Neural cell (in vitro differentiated cells): ENCODE measurements around the gene MAML3. TPM values are rescaled to one million over a fixed set of nuclear protein-coding genes. Genes with fewer than 3 reads are reported as not detected.

Experiments used
- H2AFZ ChIP-seq: fragments of 200-600, 300-800 bp; sonication (generic), shearing (Covaris generic); 2 replicates; pipeline ENCODE4 v1.6.0; 2014; ENCODE audit warnings: low read depth, mild to moderate bottlenecking, antibody characterized with exemption, low read length, moderate library complexity
- H3F3A ChIP-seq: fragments of 200-600 bp; shearing (Covaris generic); 2 replicates; pipeline ENCODE4 v1.6.1; 2016; ENCODE audit warnings: mild to moderate bottlenecking, moderate library complexity, mixed read lengths, antibody characterized with exemption, low read length; ENCODE audit not compliant: insufficient read depth, poor library complexity, severe bottlenecking
- H3K27ac ChIP-seq: fragments of 200-600, 300-800 bp; sonication (generic), shearing (Covaris generic); 2 replicates; pipeline ENCODE4 v1.5.1; 2014; ENCODE audit warnings: mild to moderate bottlenecking, low read length, moderate library complexity
- H3K27me3 ChIP-seq: fragments of 300-800, 200-600 bp; sonication (generic), shearing (Covaris generic); 2 replicates; pipeline ENCODE4 v1.6.0; 2014; ENCODE audit warnings: mild to moderate bottlenecking, low read depth, low read length, moderate library complexity; ENCODE audit not compliant: insufficient read depth
- H3K36me3 ChIP-seq: fragments of 300-800, 200-600 bp; sonication (generic), shearing (Covaris generic); 2 replicates; pipeline ENCODE4 v1.5.1; 2014; ENCODE audit warnings: mild to moderate bottlenecking, antibody characterized with exemption, low read length, moderate library complexity; ENCODE audit not compliant: insufficient read depth
- H3K4me2 ChIP-seq: fragments of 300-800, 200-600 bp; sonication (generic), shearing (Covaris generic); 2 replicates; pipeline ENCODE4 v1.6.0; 2014; ENCODE audit warnings: mild to moderate bottlenecking, low read length
- H3K4me3 ChIP-seq: fragments of 300-800, 200-600 bp; sonication (generic), shearing (Covaris generic); 2 replicates; pipeline ENCODE4 v1.5.1; 2014; ENCODE audit warnings: mild to moderate bottlenecking, low read length, moderate library complexity
- H3K79me2 ChIP-seq: fragments of 200-600 bp; shearing (Covaris generic); replicated peaks from 2 replicates; pipeline ENCODE4 v1.6.0; 2014; ENCODE audit warnings: mild to moderate bottlenecking, low read length, moderate library complexity; ENCODE audit not compliant: insufficient read depth
- H3K9ac ChIP-seq: fragments of 300-800, 200-600 bp; sonication (generic), shearing (Covaris generic); 2 replicates; pipeline ENCODE4 v1.6.1; 2016; ENCODE audit warnings: mild to moderate bottlenecking, low read length, mixed read lengths
- H3K9me2 ChIP-seq: fragments of 200-600 bp; shearing (Covaris generic); 2 replicates; pipeline ENCODE4 v1.6.1; 2016; ENCODE audit warnings: mild to moderate bottlenecking, low read length, mixed read lengths; ENCODE audit not compliant: insufficient read depth
- H3K9me3 ChIP-seq: fragments of 200-600, 300-800 bp; sonication (generic), shearing (Covaris generic); 2 replicates; pipeline ENCODE4 v1.6.1; 2016; ENCODE audit warnings: mild to moderate bottlenecking, mixed run types, low read length, moderate library complexity, mixed read lengths
- H4K20me1 ChIP-seq: fragments of 200-600 bp; shearing (Covaris generic); 2 replicates; pipeline ENCODE4 v1.6.1; 2016; ENCODE audit warnings: mild to moderate bottlenecking, mixed run types; ENCODE audit not compliant: insufficient read depth
- EP300 ChIP-seq: fragments of 450-650 bp; conservative IDR thresholded peaks from 2 replicates; pipeline ENCODE4 v1.6.1; 2014; ENCODE audit warnings: antibody characterized with exemption, mild to moderate bottlenecking, moderate library complexity; ENCODE audit not compliant: poor library complexity, severe bottlenecking
- EZH2 ChIP-seq: fragments of 200-600, 300-800 bp; shearing (Covaris generic), sonication (generic); IDR thresholded peaks from 2 replicates; pipeline ENCODE4 v1.6.1; 2014; ENCODE audit warnings: antibody characterized with exemption, low read length, borderline replicate concordance, mild to moderate bottlenecking; ENCODE audit not compliant: insufficient read depth, poor library complexity, severe bottlenecking
- MXI1 ChIP-seq: fragments of 450-650 bp; conservative IDR thresholded peaks from 2 replicates; pipeline ENCODE4 v1.6.1; 2014; ENCODE audit warnings: antibody characterized with exemption, mild to moderate bottlenecking; ENCODE audit not compliant: poor library complexity, severe bottlenecking
- POLR2AphosphoS5 ChIP-seq: IDR thresholded peaks from 2 replicates; pipeline ENCODE4 v1.6.1; 2012
- RAD21 ChIP-seq: fragments of 450-650 bp; conservative IDR thresholded peaks from 2 replicates; pipeline ENCODE4 v1.6.1; 2014; ENCODE audit warnings: antibody characterized with exemption, mild to moderate bottlenecking, moderate library complexity
- SMC3 ChIP-seq: fragments of 450-650 bp; conservative IDR thresholded peaks from 2 replicates; pipeline ENCODE4 v1.6.1; 2014; ENCODE audit warnings: antibody characterized with exemption, mild to moderate bottlenecking, moderate library complexity; ENCODE audit not compliant: poor library complexity
- TAF1 ChIP-seq: IDR thresholded peaks from 2 replicates; pipeline ENCODE4 v1.6.1; 2012; ENCODE audit warnings: low read depth
- polyA plus RNA-seq: library from polyadenylated mRNA; depleted of rRNA; stranded (reverse); fragments of >200 nt; gene quantifications from 2 replicates; pipeline ENCODE4 v1.2.3, GENCODE V29; 2014
- TF ChIP-seq, protein P1 (sequence below): IDR thresholded peaks from 2 replicates; pipeline ENCODE4 v1.6.1; 2012; ENCODE audit warnings: borderline replicate concordance
- TF ChIP-seq, protein P2 (sequence below): fragments of 450-650 bp; IDR thresholded peaks from 2 replicates; pipeline ENCODE4 v1.5.1; 2014; ENCODE audit warnings: antibody characterized with exemption, mild to moderate bottlenecking, moderate library complexity; ENCODE audit not compliant: poor library complexity, severe bottlenecking

The MAML3 gene
- polyA plus RNA-seq, 1 donor from 2014 or later, result 10.2 TPM

DNA sequence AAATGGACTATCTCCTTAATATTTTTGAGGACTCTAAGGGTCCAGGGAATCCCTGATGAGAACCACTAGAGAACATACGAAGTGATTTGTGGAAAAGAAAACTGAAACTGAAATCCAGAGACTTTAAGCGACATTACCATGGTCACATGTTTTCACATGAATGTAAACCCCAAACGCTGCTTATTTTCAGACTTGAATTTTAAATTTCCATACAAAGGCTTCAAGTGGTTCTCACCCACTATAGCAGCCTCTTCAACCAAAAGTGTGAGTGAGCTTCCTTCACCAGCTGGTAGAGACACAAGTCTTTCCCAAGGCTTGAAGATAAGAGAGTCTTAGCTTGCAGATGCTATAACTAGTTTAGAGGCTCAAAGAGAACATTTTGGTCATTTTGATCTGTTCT lies 255.7 kb downstream of the MAML3 start:
- Histone ChIP-seq H3K9ac (no peak overlapping the region), H3K9me3 (no peaks in the 10 kb centered on the region), H4K20me1 (no peaks in the 10 kb centered on the region), H3K4me3 (no peak overlapping the region), H3K27ac (no peak overlapping the region), H3K9me2 (no peaks in the 10 kb centered on the region), H3K27me3 (no peaks in the 10 kb centered on the region), H3F3A (peaks cover 5% of the 10 kb centered on the region), H2AFZ (no peak overlapping the region), H3K36me3 (no peaks in the 10 kb centered on the region), H3K4me2 (no peak overlapping the region), H3K79me2 (no peaks in the 10 kb centered on the region)
- TF ChIP-seq, protein P1, sequence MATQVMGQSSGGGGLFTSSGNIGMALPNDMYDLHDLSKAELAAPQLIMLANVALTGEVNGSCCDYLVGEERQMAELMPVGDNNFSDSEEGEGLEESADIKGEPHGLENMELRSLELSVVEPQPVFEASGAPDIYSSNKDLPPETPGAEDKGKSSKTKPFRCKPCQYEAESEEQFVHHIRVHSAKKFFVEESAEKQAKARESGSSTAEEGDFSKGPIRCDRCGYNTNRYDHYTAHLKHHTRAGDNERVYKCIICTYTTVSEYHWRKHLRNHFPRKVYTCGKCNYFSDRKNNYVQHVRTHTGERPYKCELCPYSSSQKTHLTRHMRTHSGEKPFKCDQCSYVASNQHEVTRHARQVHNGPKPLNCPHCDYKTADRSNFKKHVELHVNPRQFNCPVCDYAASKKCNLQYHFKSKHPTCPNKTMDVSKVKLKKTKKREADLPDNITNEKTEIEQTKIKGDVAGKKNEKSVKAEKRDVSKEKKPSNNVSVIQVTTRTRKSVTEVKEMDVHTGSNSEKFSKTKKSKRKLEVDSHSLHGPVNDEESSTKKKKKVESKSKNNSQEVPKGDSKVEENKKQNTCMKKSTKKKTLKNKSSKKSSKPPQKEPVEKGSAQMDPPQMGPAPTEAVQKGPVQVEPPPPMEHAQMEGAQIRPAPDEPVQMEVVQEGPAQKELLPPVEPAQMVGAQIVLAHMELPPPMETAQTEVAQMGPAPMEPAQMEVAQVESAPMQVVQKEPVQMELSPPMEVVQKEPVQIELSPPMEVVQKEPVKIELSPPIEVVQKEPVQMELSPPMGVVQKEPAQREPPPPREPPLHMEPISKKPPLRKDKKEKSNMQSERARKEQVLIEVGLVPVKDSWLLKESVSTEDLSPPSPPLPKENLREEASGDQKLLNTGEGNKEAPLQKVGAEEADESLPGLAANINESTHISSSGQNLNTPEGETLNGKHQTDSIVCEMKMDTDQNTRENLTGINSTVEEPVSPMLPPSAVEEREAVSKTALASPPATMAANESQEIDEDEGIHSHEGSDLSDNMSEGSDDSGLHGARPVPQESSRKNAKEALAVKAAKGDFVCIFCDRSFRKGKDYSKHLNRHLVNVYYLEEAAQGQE, result no peak
- TF ChIP-seq EP300 (no peak), MXI1 (no peak), RAD21 (no peak), POLR2AphosphoS5 (no peak), TAF1 (no peak), SMC3 (no peak), EZH2 (no peak)
- TF ChIP-seq, protein P2, sequence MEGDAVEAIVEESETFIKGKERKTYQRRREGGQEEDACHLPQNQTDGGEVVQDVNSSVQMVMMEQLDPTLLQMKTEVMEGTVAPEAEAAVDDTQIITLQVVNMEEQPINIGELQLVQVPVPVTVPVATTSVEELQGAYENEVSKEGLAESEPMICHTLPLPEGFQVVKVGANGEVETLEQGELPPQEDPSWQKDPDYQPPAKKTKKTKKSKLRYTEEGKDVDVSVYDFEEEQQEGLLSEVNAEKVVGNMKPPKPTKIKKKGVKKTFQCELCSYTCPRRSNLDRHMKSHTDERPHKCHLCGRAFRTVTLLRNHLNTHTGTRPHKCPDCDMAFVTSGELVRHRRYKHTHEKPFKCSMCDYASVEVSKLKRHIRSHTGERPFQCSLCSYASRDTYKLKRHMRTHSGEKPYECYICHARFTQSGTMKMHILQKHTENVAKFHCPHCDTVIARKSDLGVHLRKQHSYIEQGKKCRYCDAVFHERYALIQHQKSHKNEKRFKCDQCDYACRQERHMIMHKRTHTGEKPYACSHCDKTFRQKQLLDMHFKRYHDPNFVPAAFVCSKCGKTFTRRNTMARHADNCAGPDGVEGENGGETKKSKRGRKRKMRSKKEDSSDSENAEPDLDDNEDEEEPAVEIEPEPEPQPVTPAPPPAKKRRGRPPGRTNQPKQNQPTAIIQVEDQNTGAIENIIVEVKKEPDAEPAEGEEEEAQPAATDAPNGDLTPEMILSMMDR, result no peak

DNA sequence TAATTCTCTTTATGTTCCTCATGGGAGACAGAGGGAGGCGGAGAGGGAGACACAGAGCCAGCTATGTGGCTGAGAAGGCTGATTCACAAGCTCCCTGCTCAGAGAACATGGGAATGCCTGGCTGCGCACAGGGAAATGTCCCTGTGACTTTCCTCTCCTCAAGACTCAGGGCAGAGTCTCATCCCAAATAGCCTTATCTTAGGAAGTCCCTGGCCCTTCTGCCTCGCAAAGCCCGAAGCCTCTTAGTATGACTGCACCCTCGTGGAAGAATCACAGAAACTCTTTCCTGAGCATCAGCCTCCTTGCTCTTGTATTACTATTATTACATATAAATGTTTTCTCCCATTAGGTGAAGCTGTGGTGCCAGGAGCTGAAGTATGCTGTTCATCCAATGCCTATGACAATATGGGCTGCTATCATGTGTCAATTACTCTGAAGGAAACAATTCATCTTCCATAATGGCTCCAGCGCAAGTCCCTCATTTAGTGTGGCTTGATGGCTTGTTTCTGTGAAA lies 257.8 kb downstream of the MAML3 start:
- H3K36me3 ChIP-seq, result no peaks in the 10 kb centered on the region
- H3K9ac ChIP-seq, result peak overlapping the region; percentile 51
- no peaks in the 10 kb centered on the region for H3K9me2 ChIP-seq
- TF ChIP-seq SMC3 (peak; percentile 71), POLR2AphosphoS5 (peak; percentile 96), RAD21 (peak; percentile 69), EP300 (peak; percentile 93), EZH2 (no peak), MXI1 (peak; percentile 30), TAF1 (no peak)
- TF ChIP-seq, protein P2, result peak; percentile 62
- TF ChIP-seq, protein P1, result peak; percentile 64
- no peaks in the 10 kb centered on the region for H4K20me1 ChIP-seq
- H3K9me3 ChIP-seq, result no peaks in the 10 kb centered on the region
- H3F3A ChIP-seq, result peaks cover 5% of the 10 kb centered on the region
- H3K27ac ChIP-seq, result peak overlapping the region; percentile 77
- peak overlapping the region; percentile 9 for H3K4me2 ChIP-seq
- H2AFZ ChIP-seq, result no peak overlapping the region
- H3K27me3 ChIP-seq, result no peaks in the 10 kb centered on the region
- H3K79me2 ChIP-seq, result no peaks in the 10 kb centered on the region
- peak overlapping the region; percentile 32 for H3K4me3 ChIP-seq
